Measurements from ENCODE around the gene NUDT2.

NUDT2 gene

DNA sequence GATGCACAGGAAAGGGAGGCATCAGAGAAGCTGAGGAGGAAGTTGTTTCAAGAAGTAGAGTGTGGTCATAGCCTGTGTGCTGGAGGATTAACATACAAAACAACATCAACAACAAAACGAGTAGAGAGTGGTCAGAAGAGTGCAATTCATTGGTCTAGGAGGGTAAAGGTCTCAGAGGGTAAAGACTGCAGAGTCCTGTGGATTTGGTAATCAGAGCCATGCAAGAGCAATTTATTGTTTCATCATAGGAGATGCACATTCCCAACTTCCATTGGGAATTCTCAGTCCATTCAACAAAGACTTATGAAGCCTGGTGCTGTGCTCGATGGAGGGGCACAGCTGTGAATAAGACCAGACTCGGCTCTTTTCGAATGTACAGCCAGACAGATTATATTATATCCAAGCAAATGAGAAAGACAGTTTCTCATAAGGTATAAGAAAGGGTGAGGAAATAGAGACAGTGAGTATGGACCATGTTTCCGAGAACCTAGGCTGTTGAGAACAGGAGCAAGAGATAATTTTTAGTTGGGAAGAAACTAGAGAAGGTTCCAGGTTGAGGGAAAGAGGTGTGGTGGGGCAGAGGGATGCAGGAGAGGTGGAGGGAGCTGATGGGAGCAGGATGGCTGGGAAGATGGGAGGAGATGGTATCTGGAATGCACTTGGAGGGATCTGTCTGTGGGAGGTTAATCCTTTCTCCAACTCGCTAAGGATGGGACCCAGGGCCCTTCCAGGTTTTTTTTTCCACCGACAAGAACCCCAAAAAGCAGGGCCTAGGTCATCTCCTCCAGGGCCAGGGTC is 55.2 kb downstream of the NUDT2 start:
- DNase-seq (ENCODE audit: low read depth in 2 of 3, low spot score in 2 of 3), result no peak

DNA sequence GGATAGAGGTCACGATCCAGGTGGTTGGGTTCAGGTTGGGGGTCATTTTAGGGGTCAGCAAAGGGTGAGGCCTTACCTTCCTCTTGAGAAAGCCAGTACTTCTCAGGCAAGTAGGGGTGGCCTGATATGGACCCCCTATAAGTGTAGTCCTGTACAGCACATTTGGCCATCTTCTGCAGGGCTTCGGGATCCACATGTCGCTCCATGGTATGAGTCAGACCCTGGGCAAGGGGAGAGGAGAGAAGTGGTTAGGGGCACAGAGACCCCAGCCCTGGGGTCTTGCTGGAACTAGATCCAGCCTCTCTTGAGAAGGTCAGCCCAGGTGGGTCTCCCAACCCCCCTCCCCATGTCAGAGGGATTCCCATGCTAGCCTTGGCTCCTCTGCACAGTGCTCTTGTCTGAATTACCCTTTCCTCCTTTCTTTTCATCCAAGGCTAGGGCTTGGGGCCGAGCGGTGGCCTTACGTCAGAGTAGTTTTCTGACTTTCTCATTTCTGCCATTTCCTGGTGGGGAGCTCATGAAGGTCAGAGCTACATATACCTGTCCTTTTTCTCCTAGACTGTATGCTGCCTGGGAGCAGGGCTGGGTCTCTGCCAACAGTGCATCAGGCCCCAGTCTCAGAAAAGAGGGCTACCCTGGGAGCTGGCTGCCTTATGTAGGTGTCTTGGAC is 56.3 kb downstream of the NUDT2 start:
- DNase-seq (ENCODE audit: low read depth in 2 of 3, low spot score in 2 of 3), result no peak

- DNase-seq (ENCODE audit: low read depth in 2 of 3, low spot score in 2 of 3), result no peak
These were observed 57.3 kb downstream of the NUDT2 start for GRCh38 chr9:34386656-34387055.

- DNase-seq (ENCODE audit: low read depth in 2 of 3, low spot score in 2 of 3), result no peak
These were observed 57.9 kb downstream of the NUDT2 start for GRCh38 chr9:34387239-34387638.

DNA sequence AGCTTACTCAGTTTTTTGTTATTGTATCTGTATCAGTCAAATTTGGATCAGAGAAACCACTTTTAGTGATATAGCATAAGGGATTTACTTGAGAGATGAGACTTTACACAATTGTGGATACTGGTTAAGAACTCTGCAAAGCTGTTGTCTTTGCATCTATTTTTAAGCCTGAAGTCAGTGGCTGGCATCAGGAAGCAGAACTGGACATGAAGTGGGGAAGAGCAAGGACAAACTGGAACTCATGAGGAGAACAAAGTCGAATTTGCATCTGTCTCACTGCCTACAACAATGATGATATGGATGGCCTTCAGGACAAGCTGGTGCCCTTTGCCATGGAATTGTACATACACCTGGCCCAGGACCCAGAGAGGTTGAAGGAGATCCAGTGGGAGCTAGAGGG is 63.1 kb downstream of the NUDT2 start:
- no peak for DNase-seq (ENCODE audit: low read depth in 2 of 3, low spot score in 2 of 3)
